Activated naive CD8-positive, alpha-beta T cell treated with anti-CD3 and anti-CD28 coated beads, Interleukin-2, amount 50 U/mL, for 24 hours (primary cell): ENCODE results near the gene BEGAIN.
"Not testable (repeated sequence)": the region's sequence is repeated elsewhere in the genome, so short reads cannot be mapped to it uniquely, and the experiment has no call there.

Source experiments
- ATAC-seq: fragments of 150-1000 bp; cut with Tn5 transposase; one replicate; pipeline ENCODE4 v1.10.0; 2021
- DNase-seq: peaks from one replicate; pipeline ENCODE4 v3.0.0; 2021
- H3K27ac Mint-ChIP-seq: one replicate; pipeline ENCODE4 v1.8.0; 2021; ENCODE audit warnings: mild to moderate bottlenecking, mixed read lengths
- H3K27me3 Mint-ChIP-seq: one replicate; pipeline ENCODE4 v1.8.0; 2021; ENCODE audit warnings: mixed read lengths
- H3K36me3 Mint-ChIP-seq: one replicate; pipeline ENCODE4 v1.8.0; 2021; ENCODE audit warnings: low read depth, mixed read lengths
- H3K4me1 Mint-ChIP-seq: one replicate; pipeline ENCODE4 v1.8.0; 2021; ENCODE audit warnings: mixed read lengths
- H3K4me3 Mint-ChIP-seq: one replicate; pipeline ENCODE4 v1.8.0; 2021; ENCODE audit warnings: mild to moderate bottlenecking, moderate library complexity, mixed read lengths
- H3K9me3 Mint-ChIP-seq: one replicate; pipeline ENCODE4 v1.8.0; 2021; ENCODE audit warnings: mixed read lengths

BEGAIN gene

GRCh38 chr14:100522616-100523099, 64.6 kb downstream of the BEGAIN start:
- no peak overlapping the region for H3K4me3 Mint-ChIP-seq
- H3K27ac Mint-ChIP-seq, result no peak overlapping the region
- no peaks in the 10 kb centered on the region for H3K27me3 Mint-ChIP-seq
- no peaks in the 10 kb centered on the region for H3K4me1 Mint-ChIP-seq
- no peak for ATAC-seq
- DNase-seq, result no peak
- no peaks in the 10 kb centered on the region for H3K9me3 Mint-ChIP-seq
- no peaks in the 10 kb centered on the region for H3K36me3 Mint-ChIP-seq

DNA sequence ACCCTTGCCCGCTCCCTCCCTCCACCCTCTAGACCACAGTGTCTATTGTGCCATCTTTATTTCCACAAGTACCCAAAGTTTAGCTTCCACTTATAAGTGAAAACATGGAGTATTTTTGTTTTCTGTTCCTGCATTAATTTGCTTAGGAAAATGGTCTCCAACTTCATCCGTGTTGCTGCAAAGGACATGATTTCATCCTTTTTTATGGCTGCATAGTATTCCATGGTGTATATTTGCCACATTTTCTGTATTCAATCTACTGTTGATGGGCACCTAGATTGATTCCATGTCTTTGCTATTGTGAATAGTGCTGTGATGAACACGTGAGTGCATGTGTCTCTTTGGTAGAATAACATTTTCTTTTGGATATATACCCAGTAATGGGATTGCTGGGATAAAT, 81.2 kb downstream of the BEGAIN start:
- H3K4me1 Mint-ChIP-seq, H3K27ac Mint-ChIP-seq, H3K27me3 Mint-ChIP-seq, DNase-seq, H3K4me3 Mint-ChIP-seq, ATAC-seq: not testable (repeated sequence)
- Mint-ChIP-seq H3K36me3 (peaks cover 17% of the 10 kb centered on the region), H3K9me3 (peaks cover 15% of the 10 kb centered on the region)

DNA sequence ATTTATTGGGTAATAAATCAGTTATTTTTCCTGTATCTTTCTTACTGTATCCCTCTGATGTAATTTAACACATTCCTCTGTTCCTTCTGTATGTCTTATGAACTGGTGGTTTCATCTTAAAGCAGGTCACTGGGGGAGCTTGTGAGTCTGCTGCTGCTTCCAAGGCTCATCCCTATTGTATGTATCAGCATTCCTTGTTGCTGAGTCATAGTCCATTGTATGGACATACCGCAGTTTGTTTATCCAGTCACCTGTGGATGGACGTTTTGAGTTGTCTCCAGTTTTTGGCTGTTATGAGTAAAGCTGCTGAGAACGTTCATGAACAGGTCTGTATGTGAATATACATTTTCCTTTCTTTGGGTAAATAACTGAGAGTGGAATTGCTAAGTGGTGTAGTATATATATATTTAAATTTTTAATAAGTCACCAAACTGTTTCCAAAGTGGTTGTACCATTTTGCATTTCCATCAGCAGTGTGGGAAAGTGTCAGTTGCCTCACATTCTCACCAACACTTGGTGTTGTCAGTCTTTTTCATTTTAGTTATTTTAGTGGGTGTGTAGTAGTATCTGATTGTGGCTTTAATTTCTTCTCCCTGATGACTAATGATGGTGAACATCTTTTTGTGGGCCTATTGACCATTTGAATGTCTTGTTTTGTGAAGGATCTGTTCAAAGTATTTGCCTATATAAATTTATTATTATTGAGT, 82.7 kb downstream of the BEGAIN start:
- DNase-seq (no peak), ATAC-seq (no peak)
- Mint-ChIP-seq H3K36me3 (peaks cover 17% of the 10 kb centered on the region), H3K4me3 (no peak overlapping the region), H3K9me3 (peaks cover 15% of the 10 kb centered on the region), H3K4me1 (peaks cover 7% of the 10 kb centered on the region), H3K27me3 (no peaks in the 10 kb centered on the region), H3K27ac (no peak overlapping the region)

DNA sequence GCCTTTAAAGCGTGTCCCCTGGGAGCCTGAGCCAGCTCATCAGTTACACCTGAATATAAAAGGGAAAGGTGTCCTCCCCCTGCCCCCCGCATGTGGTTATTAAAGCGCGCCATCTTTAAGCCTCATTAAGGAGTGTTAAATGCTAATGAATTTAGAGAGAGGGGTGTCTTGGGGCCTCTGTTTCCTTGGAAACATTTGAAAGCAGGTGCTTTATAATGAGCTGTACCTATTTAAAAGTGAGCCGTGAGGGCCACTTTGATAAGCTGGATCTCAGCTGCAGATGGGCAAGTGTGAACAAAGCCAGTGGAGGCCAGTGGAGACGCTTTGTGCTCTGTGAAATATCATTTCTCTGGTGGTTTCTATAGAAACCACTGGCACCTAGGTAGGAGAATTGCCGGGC, 84.0 kb downstream of the BEGAIN start:
- H3K4me3 Mint-ChIP-seq, result no peak overlapping the region
- H3K9me3 Mint-ChIP-seq, result peaks cover 15% of the 10 kb centered on the region
- ATAC-seq (no peak), DNase-seq (no peak)
- peaks cover 7% of the 10 kb centered on the region for H3K4me1 Mint-ChIP-seq
- H3K27ac Mint-ChIP-seq, result no peak overlapping the region
- H3K27me3 Mint-ChIP-seq, result no peaks in the 10 kb centered on the region
- H3K36me3 Mint-ChIP-seq, result peaks cover 17% of the 10 kb centered on the region

GRCh38 chr14:100502622-100503220, 84.5 kb downstream of the BEGAIN start:
- H3K27me3 Mint-ChIP-seq, result no peaks in the 10 kb centered on the region
- peaks cover 15% of the 10 kb centered on the region for H3K9me3 Mint-ChIP-seq
- no peak overlapping the region for H3K27ac Mint-ChIP-seq
- ATAC-seq (no peak), DNase-seq (no peak)
- H3K4me1 Mint-ChIP-seq, result peaks cover 3% of the 10 kb centered on the region
- no peak overlapping the region for H3K4me3 Mint-ChIP-seq
- peaks cover 17% of the 10 kb centered on the region for H3K36me3 Mint-ChIP-seq

- Mint-ChIP-seq H3K4me1 (no peaks in the 10 kb centered on the region), H3K4me3 (no peak overlapping the region), H3K9me3 (peaks cover 9% of the 10 kb centered on the region), H3K27ac (no peak overlapping the region), H3K27me3 (no peaks in the 10 kb centered on the region), H3K36me3 (peaks cover 13% of the 10 kb centered on the region)
- DNase-seq (no peak), ATAC-seq (no peak)
These were observed 87.1 kb downstream of the BEGAIN start for GRCh38 chr14:100500128-100500527.

DNA sequence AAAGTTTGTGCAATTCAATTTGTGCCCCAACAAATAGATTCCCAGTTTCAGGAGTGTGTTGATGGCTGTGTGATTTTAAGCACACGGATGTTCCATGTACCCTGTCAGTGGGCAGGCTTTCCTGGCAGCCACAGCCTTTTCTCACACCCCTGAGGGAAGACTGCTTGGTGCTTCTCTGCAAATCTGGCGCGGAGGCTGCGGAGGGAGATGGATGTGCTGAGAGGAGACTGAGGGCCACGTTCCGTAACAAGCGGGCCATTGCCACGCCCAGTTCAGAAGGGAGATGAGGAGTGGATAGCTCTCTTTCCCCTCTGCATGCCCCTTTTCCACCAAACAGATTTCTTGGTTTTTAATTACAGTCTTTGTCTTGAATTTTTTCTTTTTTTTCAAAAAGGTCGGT, 89.1 kb downstream of the BEGAIN start:
- Mint-ChIP-seq H3K4me3 (no peak overlapping the region), H3K36me3 (peaks cover 4% of the 10 kb centered on the region), H3K9me3 (no peaks in the 10 kb centered on the region), H3K4me1 (no peaks in the 10 kb centered on the region), H3K27me3 (no peaks in the 10 kb centered on the region), H3K27ac (no peak overlapping the region)
- no peak for ATAC-seq
- DNase-seq, result no peak

DNA sequence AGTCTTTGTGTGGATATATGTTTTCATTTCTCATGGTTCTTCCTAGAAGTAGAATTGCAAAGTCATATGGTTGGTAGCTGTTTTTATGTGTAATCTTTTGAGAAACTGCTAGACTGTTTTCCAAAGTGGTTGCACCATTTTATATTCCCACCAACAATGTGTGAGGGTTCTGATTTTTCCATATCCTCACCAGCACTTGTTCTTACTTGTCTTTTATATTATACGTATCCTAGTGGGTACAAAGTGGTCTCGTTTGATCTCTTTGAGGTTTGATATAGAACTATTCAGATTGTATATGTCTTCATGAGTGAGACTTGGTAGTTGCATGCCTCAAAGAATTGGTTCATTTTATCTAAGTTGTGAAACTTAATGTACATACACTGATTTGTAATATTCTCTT, 91.3 kb downstream of the BEGAIN start:
- Mint-ChIP-seq H3K9me3 (no peaks in the 10 kb centered on the region), H3K4me3 (no peak overlapping the region), H3K4me1 (no peaks in the 10 kb centered on the region), H3K27ac (no peak overlapping the region), H3K36me3 (no peaks in the 10 kb centered on the region), H3K27me3 (no peaks in the 10 kb centered on the region)
- ATAC-seq (no peak), DNase-seq (no peak)

- H3K9me3 Mint-ChIP-seq, result no peaks in the 10 kb centered on the region
- no peaks in the 10 kb centered on the region for H3K27me3 Mint-ChIP-seq
These were observed 92.6 kb downstream of the BEGAIN start for GRCh38 chr14:100494645-100495044.

DNA sequence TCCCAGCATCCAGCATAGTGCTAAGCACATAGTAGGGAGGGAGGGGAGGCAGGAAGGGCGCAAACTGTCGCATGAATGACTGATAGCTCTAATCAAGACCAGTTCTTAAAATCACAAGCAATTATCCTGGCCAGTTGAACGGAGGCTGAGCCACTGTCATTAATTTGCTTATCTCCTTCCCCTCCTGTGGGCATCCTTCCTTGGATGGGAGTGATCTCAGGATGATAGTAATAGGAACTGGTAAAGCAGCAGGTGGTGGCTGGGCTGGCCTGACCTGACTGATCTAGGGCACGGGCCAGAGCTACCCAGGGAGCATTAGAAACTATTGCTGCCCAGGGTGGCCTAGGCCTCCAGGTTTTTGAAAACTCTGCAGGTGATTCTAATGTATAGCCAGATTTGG, 97.0 kb downstream of the BEGAIN start:
- DNase-seq (no peak), ATAC-seq (no peak)
- Mint-ChIP-seq H3K9me3 (no peaks in the 10 kb centered on the region), H3K36me3 (peaks cover 4% of the 10 kb centered on the region), H3K27me3 (no peaks in the 10 kb centered on the region), H3K4me1 (peaks cover 28% of the 10 kb centered on the region), H3K4me3 (no peak overlapping the region), H3K27ac (no peak overlapping the region)

More at GRCh38 chr14:100494645-100495044, 92.6 kb downstream of the BEGAIN start:
- H3K36me3 Mint-ChIP-seq, result no peaks in the 10 kb centered on the region
- H3K4me1 Mint-ChIP-seq, result no peaks in the 10 kb centered on the region
- no peak for DNase-seq
- H3K4me3 Mint-ChIP-seq, result no peak overlapping the region
- H3K27ac Mint-ChIP-seq, result no peak overlapping the region
- no peak for ATAC-seq

DNA sequence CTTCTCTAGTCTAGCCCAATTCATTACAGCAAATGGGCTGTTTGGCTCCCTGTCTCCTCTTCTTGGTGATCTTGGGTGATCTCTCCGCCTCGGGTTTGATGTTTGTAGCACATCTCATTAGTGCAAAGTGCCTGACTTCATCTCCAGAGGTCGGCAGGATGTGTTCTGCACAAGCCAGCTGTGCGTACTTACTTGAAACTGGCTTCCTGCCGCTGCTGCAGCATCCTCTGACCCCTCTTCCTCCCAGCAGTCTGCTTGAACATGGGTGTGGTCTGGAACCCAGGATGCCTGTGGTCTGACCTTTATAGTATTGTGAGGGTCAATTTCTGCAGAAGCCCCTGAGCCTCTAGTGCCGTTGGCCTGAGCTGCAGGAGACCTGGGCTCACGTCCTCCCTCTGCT, 99.2 kb downstream of the BEGAIN start:
- ATAC-seq (no peak), DNase-seq (no peak)
- Mint-ChIP-seq H3K4me1 (peaks cover 29% of the 10 kb centered on the region), H3K36me3 (peaks cover 8% of the 10 kb centered on the region), H3K4me3 (no peak overlapping the region), H3K27ac (no peak overlapping the region), H3K9me3 (no peaks in the 10 kb centered on the region), H3K27me3 (no peaks in the 10 kb centered on the region)

- no peak overlapping the region for H3K27ac Mint-ChIP-seq
- no peak for ATAC-seq
These were observed 99.9 kb downstream of the BEGAIN start for GRCh38 chr14:100487304-100487703.

More at GRCh38 chr14:100487304-100487703, 99.9 kb downstream of the BEGAIN start:
- Mint-ChIP-seq H3K9me3 (no peaks in the 10 kb centered on the region), H3K27me3 (no peaks in the 10 kb centered on the region), H3K4me3 (no peak overlapping the region), H3K36me3 (peaks cover 8% of the 10 kb centered on the region), H3K4me1 (peaks cover 29% of the 10 kb centered on the region)
- DNase-seq, result no peak
